Measurements from ENCODE around the gene VTCN1. TPM values are rescaled to one million over a fixed set of nuclear protein-coding genes. Genes with fewer than 3 reads are reported as not detected.

VTCN1 gene
- total and polyA plus RNA-seq, 2 of the 8 experiments (the other 6 are each of a cell fraction or from before 2014, with no cell fraction given), result 0.32 TPM; not detected in 1

GRCh38 chr1:117231748-117232373 lies 21.1 kb upstream of the VTCN1 start:
- CTCF ChIA-PET (ENCODE audit: partially characterized antibody), result interaction anchor here (0.6 to 1.3 kb wide), 3 partner anchors 8 to 53 kb away, joined by 3 to 5 read pairs (median 3); no protein-coding TSS in a partner anchor
- no peak for FAIRE-seq

More at GRCh38 chr1:117231748-117232373, 21.1 kb upstream of the VTCN1 start:
- no peak for TF ChIP-seq USF2 (IDR thresholded peaks at IDR 0.05; ENCODE audit: low read length)
- no peak for TF ChIP-seq GTF2F1 (IDR thresholded peaks at IDR 0.05; ENCODE audit: borderline replicate concordance, low read depth, low read length)
- TF ChIP-seq MAX (IDR thresholded peaks at IDR 0.05), result no peak
- no peak for TF ChIP-seq JUN (IDR thresholded peaks at IDR 0.05; ENCODE audit: low read depth, low read length)
- no peak for TF ChIP-seq HDAC2 (IDR thresholded peaks at IDR 0.05; ENCODE audit: borderline replicate concordance in 1 of 2, low read depth in 2 of 2, low read length in 2 of 2)
- TF ChIP-seq YY1 (IDR thresholded peaks at IDR 0.05; ENCODE audit: low read depth, low read length), result no peak
- Histone ChIP-seq H2BK120ac (replicated peaks; ENCODE audit: low read depth, low read length) (no peak overlapping the region), H3K4ac (replicated peaks; ENCODE audit: insufficient read length, low read depth, low read length) (no peak overlapping the region), H3K18ac (ENCODE audit: extremely low read depth, low read length) (no peak overlapping the region), H4K20me1 (replicated peaks in 1 of 2; ENCODE audit: control insufficient read depth in 1 of 2, insufficient read depth in 2 of 2, low read length in 2 of 2) (no peaks in the 10 kb centered on the region), H3K36me3 (ENCODE audit: control insufficient read depth in 2 of 4, insufficient read depth in 4 of 4, low read length in 3 of 4) (no peaks in the 10 kb centered on the region), H4K8ac (ENCODE audit: extremely low read depth, insufficient read depth, low read length) (no peak overlapping the region), H2AK5ac (ENCODE audit: low read depth, low read length) (no peak overlapping the region), H3K56ac (replicated peaks; ENCODE audit: insufficient read length, low read depth, low read length) (no peak overlapping the region), H3K79me2 (ENCODE audit: control insufficient read depth in 1 of 2, insufficient read depth in 2 of 2, low read length in 2 of 2) (no peaks in the 10 kb centered on the region), H4K91ac (replicated peaks; ENCODE audit: insufficient read length, low read length) (no peak overlapping the region), H2BK20ac (ENCODE audit: low read length) (no peak overlapping the region), H3K27me3 (replicated peaks in 1 of 4; ENCODE audit: control insufficient read depth in 3 of 4, extremely low read depth in 1 of 4, insufficient read depth in 3 of 4, low read length in 3 of 4) (no peaks in the 10 kb centered on the region), H3K27ac (ENCODE audit: low read depth, low read length) (no peak overlapping the region), H2BK5ac (ENCODE audit: low read depth, low read length) (no peak overlapping the region), H3K23ac (ENCODE audit: insufficient read length) (no peak overlapping the region), H3K79me1 (ENCODE audit: low read depth, low read length) (no peaks in the 10 kb centered on the region), H2AFZ (ENCODE audit: low read length) (no peak overlapping the region), H3K9me3 (ENCODE audit: insufficient read depth in 2 of 2, low read depth in 1 of 2, low read length in 1 of 2) (no peaks in the 10 kb centered on the region), H3K9ac (replicated peaks in 1 of 4; ENCODE audit: extremely low read depth in 1 of 4, low read depth in 3 of 4, low read length in 3 of 4) (no peak overlapping the region), H3K4me1 (replicated peaks in 1 of 4; ENCODE audit: control insufficient read depth in 3 of 4, insufficient read depth in 4 of 4, low read length in 3 of 4) (no peaks in the 10 kb centered on the region), H4K5ac (ENCODE audit: insufficient read length, low read depth, low read length) (no peak overlapping the region), H2BK15ac (ENCODE audit: low read length) (no peak overlapping the region), H3K14ac (ENCODE audit: insufficient read length) (no peak overlapping the region), H3K23me2 (ENCODE audit: low read depth, low read length) (no peaks in the 10 kb centered on the region), H3K4me2 (ENCODE audit: insufficient read depth in 1 of 2, low read depth in 2 of 2, low read length in 2 of 2) (no peak overlapping the region), H3K4me3 (ENCODE audit: extremely low read depth in 1 of 4, insufficient read depth in 2 of 4, low read depth in 3 of 4, low read length in 4 of 4) (no peak overlapping the region), H2BK12ac (ENCODE audit: low read depth, low read length) (no peak overlapping the region)
- POLR2A ChIA-PET (ENCODE audit: partially characterized antibody), result no interaction called here
- DNase-seq (ENCODE audit: low read depth in 1 of 2, low spot score in 2 of 2), result no peak
- 95% methylated on average over 4 of the region's 4 CpGs; no CpG with 5 or more reads in 1 of the 2 experiments for WGBS, 2 experiments (ENCODE audit: extremely low coverage in 1 of 2, insufficient coverage in 1 of 2, insufficient read length in 1 of 2, insufficient replicate concordance in 2 of 2, low coverage in 1 of 2, low lambda C conversion rate in 2 of 2, missing lambda C conversion rate in 1 of 2)

Data from H1 (cell line).